ENCODE data around the gene PEBP1.

Gene PEBP1

DNA sequence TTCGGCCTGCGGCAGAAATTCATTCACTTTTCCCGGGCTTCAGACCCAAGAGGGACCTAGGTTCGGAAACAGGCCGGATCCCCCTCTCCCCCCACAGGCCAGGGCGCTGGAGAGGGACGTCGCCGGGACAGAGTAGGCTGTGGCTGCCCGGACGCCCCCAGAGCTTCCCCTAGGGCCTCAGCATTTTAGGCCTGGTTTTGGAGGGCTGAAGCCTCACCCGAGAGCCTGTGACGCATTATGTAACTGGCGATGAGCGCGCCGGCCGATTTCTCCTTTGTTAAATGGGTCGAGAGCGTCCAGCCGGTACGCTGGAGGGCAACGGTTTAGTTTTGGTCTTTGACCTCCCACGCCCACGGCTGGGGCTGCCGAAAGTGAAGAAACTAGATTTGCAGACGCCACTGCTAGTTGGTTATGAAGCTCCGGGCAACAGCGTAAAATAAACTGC, 657 bp downstream of the PEBP1 start:
- no peak for DNase-seq (ENCODE audit: low read depth)

- no peak for DNase-seq (ENCODE audit: low read depth)
Measured at GRCh38 chr12:118137148-118137678, 1.3 kb downstream of the PEBP1 start.

- DNase-seq (ENCODE audit: low read depth): no peak
Measured at GRCh38 chr12:118140825-118141224, 4.9 kb downstream of the PEBP1 start.

DNA sequence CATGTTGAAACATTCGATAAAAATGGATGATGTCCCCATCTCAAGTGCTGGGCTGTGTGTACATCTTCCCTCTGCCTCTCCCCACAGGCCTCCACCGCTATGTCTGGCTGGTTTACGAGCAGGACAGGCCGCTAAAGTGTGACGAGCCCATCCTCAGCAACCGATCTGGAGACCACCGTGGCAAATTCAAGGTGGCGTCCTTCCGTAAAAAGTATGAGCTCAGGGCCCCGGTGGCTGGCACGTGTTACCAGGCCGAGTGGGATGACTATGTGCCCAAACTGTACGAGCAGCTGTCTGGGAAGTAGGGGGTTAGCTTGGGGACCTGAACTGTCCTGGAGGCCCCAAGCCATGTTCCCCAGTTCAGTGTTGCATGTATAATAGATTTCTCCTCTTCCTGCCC, 8.6 kb downstream of the PEBP1 start:
- no peak for DNase-seq (ENCODE audit: low read depth)

- no peak for DNase-seq (ENCODE audit: low read depth)
Measured at GRCh38 chr12:118145113-118145797, 9.3 kb downstream of the PEBP1 start.

- no peak for DNase-seq (ENCODE audit: low read depth)
Measured at GRCh38 chr12:118145798-118146156, 9.9 kb downstream of the PEBP1 start.

DNA sequence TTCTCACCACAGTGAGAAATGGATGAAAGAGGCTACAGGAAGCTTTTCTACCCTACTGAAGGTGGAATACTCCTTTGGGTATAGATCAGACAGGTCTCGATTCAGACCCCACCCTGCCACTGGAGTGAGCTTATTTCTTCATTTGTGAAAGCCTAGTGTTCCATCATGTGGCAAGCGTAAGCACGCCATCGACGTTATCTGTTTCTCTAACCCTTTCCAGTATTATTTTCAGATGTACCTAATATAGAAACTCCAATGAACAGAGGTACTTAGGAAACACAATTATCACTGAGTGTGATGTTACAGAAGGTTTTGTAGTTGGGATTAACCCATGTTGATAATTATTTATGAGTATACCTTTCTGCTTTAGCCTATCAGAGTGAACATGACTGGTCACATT, 12.4 kb downstream of the PEBP1 start:
- DNase-seq (ENCODE audit: low read depth): no peak

DNA sequence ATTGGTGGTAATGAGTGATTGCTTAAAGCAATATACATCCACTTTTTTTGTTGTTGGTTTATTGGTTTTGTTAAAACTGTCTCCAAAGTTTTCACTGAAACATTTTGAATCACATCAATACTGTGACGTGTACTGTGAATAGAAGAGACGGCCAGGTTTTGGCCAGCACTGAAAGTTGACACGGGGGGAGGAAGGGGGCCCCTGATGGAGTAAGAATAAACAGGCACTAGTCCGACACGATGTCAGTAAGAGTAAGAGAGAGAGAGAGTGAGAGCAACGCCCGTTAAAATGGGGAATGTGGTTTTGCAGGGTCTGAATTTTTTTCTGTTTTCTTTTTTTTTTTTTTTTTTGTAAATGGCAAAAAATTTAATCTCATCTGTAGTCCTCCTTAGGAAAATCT, 14.7 kb downstream of the PEBP1 start:
- no peak for DNase-seq (ENCODE audit: low read depth)

GRCh38 chr12:118151755-118152154, 15.8 kb downstream of the PEBP1 start:
- DNase-seq (ENCODE audit: low read depth): no peak

- no peak for DNase-seq (ENCODE audit: low read depth)
Measured at GRCh38 chr12:118160536-118160935, 24.6 kb downstream of the PEBP1 start.

GRCh38 chr12:118164798-118165486, 29.0 kb downstream of the PEBP1 start:
- DNase-seq (ENCODE audit: low read depth): no peak

GRCh38 chr12:118166946-118167345, 31.0 kb downstream of the PEBP1 start:
- DNase-seq (ENCODE audit: low read depth): no peak

DNA sequence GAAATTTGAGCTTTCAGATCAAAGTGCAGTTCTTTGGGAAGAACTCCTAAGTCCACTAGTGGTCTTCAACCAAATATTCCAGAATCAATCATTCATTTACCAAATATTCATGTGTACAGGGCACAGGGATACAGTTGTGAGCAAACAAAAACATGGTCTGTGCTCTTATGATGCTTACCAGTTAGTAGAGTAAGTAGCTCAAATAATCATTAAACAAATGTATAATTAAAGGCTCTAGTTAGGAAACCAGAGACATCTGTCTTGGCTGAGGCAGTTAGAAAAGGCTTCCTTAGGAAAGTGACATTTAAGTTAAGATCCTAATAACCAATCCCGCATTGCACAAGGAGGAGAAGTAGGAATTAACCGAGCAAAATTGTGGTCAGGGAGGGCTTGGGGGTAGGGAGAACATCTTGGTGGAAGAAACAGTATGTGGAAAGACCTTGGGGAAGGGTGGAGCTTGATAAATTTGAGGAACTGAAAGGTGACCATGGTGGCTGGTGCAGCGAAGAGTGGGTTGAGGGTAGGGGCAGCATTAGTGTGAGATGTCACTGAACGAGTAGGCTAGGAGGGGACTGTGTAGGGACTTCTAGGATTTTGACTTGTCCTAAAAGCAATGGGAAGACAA, 40.0 kb downstream of the PEBP1 start:
- DNase-seq (ENCODE audit: low read depth): no peak

GRCh38 chr12:118183155-118183554, 47.2 kb downstream of the PEBP1 start:
- DNase-seq (ENCODE audit: low read depth): no peak

DNA sequence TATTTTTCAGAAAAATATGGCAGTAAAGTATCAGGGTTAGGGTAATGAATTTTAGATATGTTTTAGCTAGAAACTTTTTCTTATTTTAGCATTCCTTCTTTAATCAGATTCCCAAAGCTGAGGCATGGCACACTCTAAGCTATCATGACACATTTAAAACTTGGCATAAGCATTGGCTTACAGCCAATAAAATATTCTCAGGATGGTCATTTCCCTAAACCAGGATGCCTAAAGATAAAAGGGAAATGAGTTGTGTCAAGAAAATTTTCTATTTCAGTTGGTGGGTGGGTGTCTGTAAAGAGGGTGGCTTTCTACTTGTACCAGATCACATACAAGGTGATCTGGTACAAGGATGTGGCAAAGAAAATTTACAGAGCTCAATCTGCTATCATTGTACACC, 47.8 kb downstream of the PEBP1 start:
- DNase-seq (ENCODE audit: low read depth): no peak

GRCh38 chr12:118185602-118186397, 49.9 kb downstream of the PEBP1 start:
- no peak for DNase-seq (ENCODE audit: low read depth)

DNA sequence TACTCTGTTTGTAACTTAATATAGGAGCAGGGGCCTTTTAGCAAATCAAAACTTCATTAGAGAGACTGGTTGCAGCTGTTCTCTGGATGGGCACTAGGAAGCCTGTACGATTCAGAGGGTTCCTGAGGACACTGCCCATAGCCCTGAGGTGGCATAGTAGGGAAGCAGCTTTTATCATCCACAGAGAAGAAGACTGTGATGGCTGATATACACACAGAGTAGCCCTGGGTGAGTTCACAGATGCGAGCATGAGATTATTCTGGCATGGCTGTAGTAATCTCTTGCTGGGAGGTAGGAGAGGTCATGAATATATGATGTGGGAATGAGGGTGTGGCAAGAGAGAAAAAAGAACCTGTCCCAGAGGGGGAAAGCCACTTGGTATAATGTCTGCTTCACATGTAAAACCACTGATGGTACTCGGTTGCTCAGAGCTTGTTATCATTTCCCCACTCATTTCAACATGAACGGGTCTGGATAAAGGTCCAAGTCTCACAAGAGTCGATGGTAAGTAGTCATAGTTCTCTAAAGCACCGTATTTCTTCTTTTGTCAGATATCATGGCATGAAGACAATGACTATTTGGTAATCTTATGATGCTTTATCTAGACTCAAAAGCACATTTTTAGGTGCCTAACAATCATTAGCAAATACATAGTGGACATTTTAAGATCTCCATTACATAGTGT, 52.0 kb downstream of the PEBP1 start:
- DNase-seq (ENCODE audit: low read depth): no peak

DNA sequence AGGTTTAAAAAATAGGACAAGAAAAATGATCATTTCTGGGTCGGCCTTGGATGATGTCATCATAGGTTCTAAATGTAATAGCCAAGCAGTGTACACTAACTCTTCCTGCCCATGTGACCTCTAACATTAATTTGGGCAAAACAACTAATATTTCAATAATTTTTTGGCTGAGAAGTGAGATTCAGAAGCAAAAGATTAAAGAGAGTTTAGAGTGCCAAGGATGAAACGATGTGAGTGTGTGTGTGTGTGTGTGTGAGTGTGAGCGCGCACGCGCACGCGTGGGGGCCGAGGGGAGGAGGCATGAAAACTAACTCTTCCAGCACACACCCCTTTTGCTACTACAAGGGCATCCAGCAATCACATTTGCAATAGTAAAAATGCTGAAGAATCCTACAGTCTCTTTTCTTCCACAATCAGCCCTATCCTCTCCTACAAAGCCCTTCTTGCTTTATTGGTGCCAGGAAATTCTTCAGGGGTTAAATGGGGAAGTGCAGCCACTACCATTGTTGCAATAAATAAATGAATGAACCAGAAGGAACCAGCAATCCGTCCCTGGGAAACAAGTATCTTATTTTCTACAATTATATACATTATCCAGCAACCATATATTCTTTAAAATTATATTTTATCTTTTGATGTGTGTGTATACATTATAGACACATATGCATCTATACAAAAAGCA, 52.9 kb downstream of the PEBP1 start:
- DNase-seq (ENCODE audit: low read depth): no peak

- DNase-seq (ENCODE audit: low read depth): no peak
Measured at GRCh38 chr12:118189741-118190191, 53.8 kb downstream of the PEBP1 start.

DNA sequence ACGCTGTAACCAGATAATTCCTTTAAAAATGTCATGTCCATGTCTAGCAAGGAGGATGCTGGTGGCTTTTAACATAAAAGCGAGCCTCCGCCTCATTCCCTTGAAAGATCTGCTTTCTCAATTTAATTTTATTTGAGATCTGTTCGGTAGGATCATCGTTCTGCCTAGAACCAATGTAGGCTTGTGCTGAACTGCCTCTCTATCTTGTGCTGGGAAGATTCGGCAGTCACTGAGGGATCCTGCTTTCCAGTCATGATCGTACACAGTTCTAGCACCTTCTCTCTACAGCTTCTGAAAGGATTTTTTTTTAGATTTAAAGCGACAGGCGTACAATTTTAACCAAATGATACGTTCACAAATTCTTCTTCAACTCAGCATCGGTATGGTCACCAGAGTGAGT, 54.3 kb downstream of the PEBP1 start:
- no peak for DNase-seq (ENCODE audit: low read depth)

GRCh38 chr12:118193477-118193876, 57.6 kb downstream of the PEBP1 start:
- no peak for DNase-seq (ENCODE audit: low read depth)

All from stimulated activated CD8-positive, alpha-beta memory T cell treated with anti-CD3 and anti-CD28 coated beads, Interleukin-15, amount 100 ng/mL, for 1 hour (primary cell).